Measurements from ENCODE around the gene ERRFI1.

DNA sequence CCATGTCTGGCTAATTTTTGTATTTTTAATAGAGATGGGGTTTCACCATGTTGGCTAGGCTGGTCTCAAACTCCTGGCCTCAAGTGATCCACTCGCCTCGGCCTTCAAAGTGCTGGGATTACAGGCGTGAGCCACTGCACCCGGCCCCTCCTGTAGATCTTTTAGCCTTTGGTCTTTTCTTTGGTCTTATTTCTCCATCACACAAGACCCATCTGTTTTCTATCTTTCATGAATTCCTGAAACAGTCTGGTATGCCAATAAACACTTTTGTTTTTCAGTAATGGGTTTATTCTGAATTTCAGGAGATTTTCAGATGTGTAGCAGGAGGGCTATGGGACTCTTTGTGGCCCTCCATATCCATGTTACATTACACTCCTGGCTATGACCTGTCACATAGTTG lies 23.2 kb downstream of the ERRFI1 start:
- no peak for TF ChIP-seq GATA2 (IDR thresholded peaks at IDR 0.05; ENCODE audit: low read depth, low read length)
- TF ChIP-seq GATA3 (IDR thresholded peaks at IDR 0.05; ENCODE audit: low read depth, low read length), result no peak

Data from SH-SY5Y (cell line).